Breast epithelium (tissue), 3 donors: ENCODE measurements around the gene PKNOX2.

ENCODE experiments used
- CTCF ChIP-seq, 3 donors: fragments of 450-650 bp; IDR thresholded peaks; one replicate each; pipeline ENCODE4 v1.5.1; 2016 to 2017; ENCODE audit warnings: antibody characterized with exemption in 3 of 3, mild to moderate bottlenecking in 3 of 3, moderate library complexity in 3 of 3
- POLR2A ChIP-seq: fragments of 450-650 bp; IDR thresholded peaks from one replicate; pipeline ENCODE4 v1.6.1; 2016; ENCODE audit warnings: antibody characterized with exemption, mild to moderate bottlenecking, moderate library complexity

DNA sequence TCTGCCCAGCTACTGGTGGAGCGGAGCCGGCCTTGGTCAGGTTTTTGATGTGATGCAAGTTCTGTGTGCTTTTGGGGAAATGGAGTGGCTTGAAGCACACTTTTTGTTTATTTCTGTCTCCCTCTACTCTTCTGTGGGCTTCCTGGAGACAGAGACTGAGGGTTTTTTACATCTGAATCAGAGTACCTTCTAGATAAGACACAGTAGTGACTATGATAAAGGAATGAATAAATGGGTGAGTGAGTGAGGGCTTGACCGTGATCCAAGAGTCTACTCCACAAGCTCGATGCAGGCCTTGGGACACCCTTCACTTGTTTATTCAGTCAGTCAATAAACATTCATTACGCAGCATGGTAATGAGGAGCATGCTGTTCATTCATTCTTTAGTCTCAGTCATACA lies 125.7 kb downstream of the PKNOX2 start:
- TF ChIP-seq POLR2A (no peak), CTCF (IDR thresholded peaks at IDR 0.05) (no peak)
